A549 (cell line): Measurements from ENCODE around the gene VSTM2B. TPM values are rescaled to one million over a fixed set of nuclear protein-coding genes. Genes with fewer than 3 reads are reported as not detected.

Source experiments
- ATAC-seq, 2 experiments: fragments of 200-7000 bp in 1 of 2; fragments of >200 bp in 1 of 2; cut with Nextera tagmentation in 1 of 2; cut with Tn5 transposase in 1 of 2; 3 replicates each; pipeline versions ENCODE4 v1.8.0 to v1.9.1; 2018 to 2020; ENCODE audit warnings: mild to moderate bottlenecking in 1 of 2, moderate library complexity in 1 of 2
- CTCF ChIA-PET: fragments of 300-600 bp; sonication (Branson Sonifier 250); formaldehyde crosslinking; extraction: SDS; loops from one replicate; lab custom pipeline; 2021; ENCODE audit warnings: antibody characterized with exemption, inconsistent platforms; lab: Yijun Ruan, JAX
- POLR2A ChIA-PET: fragments of 350-600 bp; formaldehyde crosslinking; extraction: SDS; loops from one replicate; lab custom pipeline; 2021; ENCODE audit warnings: antibody characterized with exemption, inconsistent platforms; lab: Yijun Ruan, JAX
- DNase-seq, 2 experiments: peaks; one replicate each; pipeline versions ENCODE4 v3.0.0 to v3.0.0-alpha.2; 2011 to 2016; ENCODE audit warnings: low read depth in 1 of 2, low spot score in 1 of 2
- FAIRE-seq: peaks from 2 replicates; lab custom pipeline; 2011; peaks lifted over from hg19 to GRCh38; lab: Jason Lieb, UNC
- H3K27ac ChIP-seq, 2 experiments: fragments of >200 bp; sonication (Bioruptor Twin); formaldehyde crosslinking; 3 replicates each; pipeline ENCODE4 v1.5.1; 2016 to 2017
- H3K4me1 ChIP-seq: fragments of >200 bp; sonication (Bioruptor Twin); formaldehyde crosslinking; 3 replicates; pipeline ENCODE4 v1.6.1; 2016
- H3K4me2 ChIP-seq: fragments of >200 bp; sonication (Bioruptor Twin); formaldehyde crosslinking; 3 replicates; pipeline ENCODE4 v1.6.1; 2016
- H3K4me3 ChIP-seq: fragments of >200 bp; sonication (Bioruptor Twin); formaldehyde crosslinking; 3 replicates; pipeline ENCODE4 v1.5.1; 2016
- H3K9me3 ChIP-seq: fragments of >200 bp; sonication (Bioruptor Twin); formaldehyde crosslinking; 3 replicates; pipeline ENCODE4 v1.6.1; 2016
- BCL3 ChIP-seq: fragments of >200 bp; sonication (Bioruptor Twin); formaldehyde crosslinking; IDR thresholded peaks from 3 replicates; pipeline ENCODE4 v1.6.1; 2016
- CHD4 ChIP-seq: fragments of 200-600 bp; sonication (generic); IDR thresholded peaks from 2 replicates; pipeline ENCODE4 v1.6.1; 2016; ENCODE audit warnings: antibody characterized with exemption, mild to moderate bottlenecking, borderline replicate concordance
- CTCF ChIP-seq: fragments of >200 bp; sonication (Bioruptor Twin); formaldehyde crosslinking; IDR thresholded peaks from 3 replicates; pipeline ENCODE4 v1.5.1; 2016
- EHF ChIP-seq: fragments of 250-450 bp; sonication (Bioruptor Pico); IDR thresholded peaks from 2 replicates; pipeline ENCODE4 v1.5.0; 2020; ENCODE audit warnings: mild to moderate bottlenecking
- ELK1 ChIP-seq: fragments of 150-350 bp; IDR thresholded peaks from 2 replicates; pipeline ENCODE4 v1.6.1; 2014; ENCODE audit warnings: low read depth, mild to moderate bottlenecking, low read length
- EP300 ChIP-seq, 2 experiments: fragments of >200 bp; sonication (Bioruptor Twin); formaldehyde crosslinking; IDR thresholded peaks; 2 replicates in 1 of 2; 3 replicates in 1 of 2; pipeline ENCODE4 v1.6.1; 2016 to 2017
- FOSB ChIP-seq: fragments of 250-450 bp; sonication (Bioruptor Pico); IDR thresholded peaks from 2 replicates; pipeline ENCODE4 v1.5.0; 2020; ENCODE audit warnings: mild to moderate bottlenecking, moderate library complexity
- FOSL2 ChIP-seq, 2 experiments: fragments of 450-650 bp in 1 of 2; fragments of >200 bp in 1 of 2; sonication (Bioruptor Twin) in 1 of 2; formaldehyde crosslinking; IDR thresholded peaks; 2 replicates each; pipeline versions ENCODE4 v1.5.0 to v1.6.1; 2016 to 2020; ENCODE audit warnings: mild to moderate bottlenecking in 1 of 2, moderate library complexity in 1 of 2
- HOXA7 ChIP-seq: fragments of 250-450 bp; sonication (Bioruptor Pico); IDR thresholded peaks from 2 replicates; pipeline ENCODE4 v1.5.0; 2020; ENCODE audit warnings: mild to moderate bottlenecking, moderate library complexity
- HOXB5 ChIP-seq: fragments of 250-450 bp; sonication (Bioruptor Pico); IDR thresholded peaks from 2 replicates; pipeline ENCODE4 v1.5.0; 2020; ENCODE audit warnings: mild to moderate bottlenecking, moderate library complexity
- MAX ChIP-seq: IDR thresholded peaks from 2 replicates; pipeline ENCODE4 v1.6.1; 2012
- NFE2L2 ChIP-seq: fragments of 150-350 bp; conservative IDR thresholded peaks from 2 replicates; pipeline ENCODE4 v1.6.1; 2014; ENCODE audit warnings: low read length
- PHF8 ChIP-seq: fragments of 200-600 bp; sonication (generic); IDR thresholded peaks from 2 replicates; pipeline ENCODE4 v1.6.1; 2016; ENCODE audit warnings: low read depth, mild to moderate bottlenecking, antibody characterized with exemption, moderate library complexity, borderline replicate concordance
- REST ChIP-seq: fragments of 200-600 bp; sonication (generic); IDR thresholded peaks from 2 replicates; pipeline ENCODE4 v1.6.1; 2016; ENCODE audit warnings: antibody characterized with exemption, mild to moderate bottlenecking, moderate library complexity
- ZC3H11A ChIP-seq: fragments of 450-650 bp; IDR thresholded peaks from 2 replicates; pipeline ENCODE4 v1.6.1; 2014; ENCODE audit warnings: antibody characterized with exemption, mild to moderate bottlenecking
- ZNF302 ChIP-seq: fragments of 250-450 bp; sonication (Bioruptor Pico); IDR thresholded peaks from 2 replicates; pipeline ENCODE4 v1.9.0; 2021; ENCODE audit warnings: inconsistent platforms, mild to moderate bottlenecking, moderate library complexity
- WGBS: methylation state at CpG from one replicate; pipeline ENCODE4 v1.1.6; 2017; ENCODE audit errors: missing lambda C conversion rate; 5-methylcytosine and 5-hydroxymethylcytosine counted together
- polyA plus RNA-seq, 4 experiments: library from polyadenylated mRNA; depleted of rRNA in 3 of 4; stranded (reverse); fragments of >200 nt; fragmentation: RNase III in 1 of 4; extraction: RNeasy Plus Mini Kit Qiagen cat#74134 plus additional on column Dnase treatment in 1 of 4; gene quantifications; 2 replicates in 3 of 4; 3 replicates in 1 of 4; pipeline ENCODE4 v1.2.3, GENCODE V29; 2011 to 2017

VSTM2B gene
- polyA plus RNA-seq, 2 of the 4 experiments (the other 2 are of a cell fraction): not detected

GRCh38 chr19:29605653-29606419 lies 80.0 kb downstream of the VSTM2B start, which contains the start of gene POP4 (continued):
- TF ChIP-seq REST (no peak), CTCF (no peak), BCL3 (peak; percentile 99), MAX (peak; percentile 75)

GRCh38 chr19:29606420-29606747 lies 80.6 kb downstream of the VSTM2B start:
- POLR2A ChIA-PET: interaction anchor here (0.6 to 3.2 kb wide), 46 partner anchors 8 to 1814 kb away, joined by 3 to 110 read pairs (median 4); partner anchors contain the start of genes C19orf12 and PLEKHF1
- Histone ChIP-seq H3K4me3 (peak overlapping the region; percentile 67), H3K9me3 (no peaks in the 10 kb centered on the region), H3K4me1 (peaks cover 12% of the 10 kb centered on the region; the same call in 2 of the 3 replicates), H3K4me2 (peak overlapping the region; percentile 92), H3K27ac (peak overlapping the region; percentile 91 to 94)
- peak; percentile 55 to 74 for ATAC-seq
- FAIRE-seq: no peak
- 0 out of 2 replicates have a peak, but pooled peaks have one; percentile 6 for TF ChIP-seq ZC3H11A
- no peak for TF ChIP-seq EP300 (IDR thresholded peaks at IDR 0.05)
- no peak for TF ChIP-seq EHF
- peak; percentile 72; the same call in 1 of the 2 replicates for TF ChIP-seq HOXB5 (CRISPR knock-in tag)
- 0 out of 2 replicates have a peak, but pooled peaks have one; percentile 58 for TF ChIP-seq HOXA7
- TF ChIP-seq PHF8: peak; percentile 93
- TF ChIP-seq FOSB: peak; percentile 73; the same call in 1 of the 2 replicates
- peak in 1 of 2 experiments; percentile 66 for DNase-seq
- 3% methylated on average over 12 of the region's 12 CpGs for WGBS
- CTCF ChIA-PET: interaction anchor here (0.7 to 10.4 kb wide), 16 partner anchors 8 to 623 kb away, joined by 3 to 490 read pairs (median 5); partner anchors contain the start of genes C19orf12 and PLEKHF1

- Histone ChIP-seq H3K4me3 (no peak overlapping the region), H3K27ac (no peak overlapping the region), H3K9me3 (no peaks in the 10 kb centered on the region), H3K4me1 (peaks cover 12% of the 10 kb centered on the region; the same call in 2 of the 3 replicates)
- no peak for ATAC-seq
- 84% methylated on average over 11 of the region's 11 CpGs for WGBS
- CTCF ChIA-PET: interaction anchor here (0.7 to 10.4 kb wide), 38 partner anchors 13 to 1060 kb away, joined by 3 to 490 read pairs (median 8); partner anchors contain the start of genes C19orf12 and PLEKHF1
- TF ChIP-seq FOSL2 (IDR thresholded peaks at IDR 0.05): no peak
- no peak for TF ChIP-seq FOSL2 (CRISPR knock-in tag; IDR thresholded peaks at IDR 0.05)
- no peak for TF ChIP-seq ZNF302 (CRISPR knock-in tag)
- TF ChIP-seq ELK1: no peak
- TF ChIP-seq CTCF: no peak
- TF ChIP-seq NFE2L2: no peak
- no peak for TF ChIP-seq CHD4
- TF ChIP-seq, all 56 proteins: peak for 0
- FAIRE-seq (no peak), DNase-seq (no peak)
- POLR2A ChIA-PET: interaction anchor here (0.9 to 3.9 kb wide), 2 partner anchors 11 to 106 kb away, joined by 3 to 60 read pairs; partner anchors contain the start of gene C19orf12
- no peak overlapping the region for H3K4me2 ChIP-seq
Measured at GRCh38 chr19:29609636-29610035, 83.8 kb downstream of the VSTM2B start.
